ENCODE results near the gene TWIST2.

DNA sequence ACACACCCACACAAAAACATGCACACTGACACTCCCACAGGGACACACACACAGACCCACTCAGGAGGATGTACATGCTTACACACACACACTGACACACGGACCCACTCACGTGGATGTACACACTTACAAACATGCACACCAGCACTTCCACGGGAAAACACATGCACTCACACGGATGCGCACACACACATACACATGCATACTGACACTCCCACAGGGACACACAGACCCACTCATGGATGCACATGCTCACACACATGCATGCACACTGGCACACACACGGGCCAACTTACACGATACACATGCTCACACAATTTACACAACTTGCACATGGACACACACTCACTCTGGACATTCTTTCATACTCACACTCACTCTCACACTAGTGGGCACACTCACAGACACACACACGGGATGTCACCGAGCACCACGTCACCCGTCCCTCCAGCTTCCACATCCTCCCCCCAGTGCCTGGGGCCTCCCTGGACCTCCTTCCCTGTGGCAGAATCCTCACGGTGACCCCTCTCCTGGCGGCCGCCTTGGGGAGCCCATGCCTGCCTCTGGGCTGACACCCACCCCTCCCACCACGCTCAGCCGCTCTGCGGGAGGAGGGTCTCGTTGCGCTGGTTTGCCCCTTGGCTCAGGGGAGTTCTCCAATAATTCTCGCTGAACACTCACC lies 58.5 kb downstream of the TWIST2 start:
- no peak for TF ChIP-seq POLR2A (IDR thresholded peaks at IDR 0.05; ENCODE audit: low read depth, low read length)
- no peak for TF ChIP-seq TAF1 (IDR thresholded peaks at IDR 0.05; ENCODE audit: low read depth, low read length)
- no peak for TF ChIP-seq POLR2AphosphoS5 (IDR thresholded peaks at IDR 0.05; ENCODE audit: low read depth, low read length)
- no peak for TF ChIP-seq POU2F2 (IDR thresholded peaks at IDR 0.05; ENCODE audit: low read depth, low read length)
- TF ChIP-seq PAX5 (IDR thresholded peaks at IDR 0.05; ENCODE audit: insufficient read depth, low read length, severe bottlenecking), result no peak
- no peak for TF ChIP-seq SPI1 (IDR thresholded peaks at IDR 0.05; ENCODE audit: low read depth, low read length)

Measured in GM12891 (cell line).